IMR-90 (cell line): ENCODE measurements around the gene POMT1. TPM values are rescaled to one million over a fixed set of nuclear protein-coding genes. Genes with fewer than 3 reads are reported as not detected.

Experiments used
- ATAC-seq: fragments of 200-7000 bp; cut with Tn5 transposase; 2 replicates; pipeline ENCODE4 v1.9.1; 2020; ENCODE audit warnings: low read depth, mild to moderate bottlenecking, moderate library complexity
- BruUV-seq: library from RNA; stranded (reverse); fragments of 400-500 nt; replicated peaks from 2 replicates; lab custom pipeline; 2021; lab: Mats Ljungman, UMichigan
- CTCF ChIA-PET: fragments of 300-600 bp; formaldehyde crosslinking; extraction: SDS; loops from one replicate; lab custom pipeline; 2021; ENCODE audit warnings: antibody characterized with exemption; lab: Yijun Ruan, JAX
- POLR2A ChIA-PET: fragments of 300-600 bp; sonication (Branson Sonifier 250); formaldehyde crosslinking; loops from one replicate; lab custom pipeline; 2022; ENCODE audit warnings: antibody characterized with exemption; ENCODE audit not compliant: unreplicated experiment; lab: Charles Lee
- DNase-seq: peaks from one replicate; pipeline ENCODE4 v3.0.0; 2013
- H2AFZ ChIP-seq: replicated peaks from 2 replicates; pipeline ENCODE3; 2013; ENCODE audit warnings: low read length, mild to moderate bottlenecking; ENCODE audit not compliant: poor library complexity
- H2AK5ac ChIP-seq: 2 replicates; pipeline ENCODE4 v1.6.1; 2013; ENCODE audit warnings: low read depth, low read length, inconsistent platforms
- H2AK9ac ChIP-seq: replicated peaks from 2 replicates; pipeline ENCODE3; 2013; ENCODE audit warnings: mild to moderate bottlenecking, low read depth, low read length, moderate library complexity; ENCODE audit not compliant: poor library complexity
- H2BK120ac ChIP-seq: 2 replicates; pipeline ENCODE4 v1.6.1; 2013; ENCODE audit warnings: low read depth, low read length, inconsistent platforms
- H2BK15ac ChIP-seq: 3 replicates; pipeline ENCODE4 v1.6.1; 2013; ENCODE audit warnings: low read depth, low read length, inconsistent platforms
- H2BK20ac ChIP-seq: 2 replicates; pipeline ENCODE4 v1.6.1; 2013; ENCODE audit warnings: low read depth, mild to moderate bottlenecking, inconsistent platforms, low read length, moderate library complexity
- H2BK5ac ChIP-seq: 2 replicates; pipeline ENCODE4 v1.6.1; 2013; ENCODE audit warnings: mild to moderate bottlenecking, low read depth, low read length, inconsistent platforms; ENCODE audit not compliant: poor library complexity, severe bottlenecking
- H3K14ac ChIP-seq: replicated peaks from 2 replicates; pipeline ENCODE4 v1.6.1; 2013; ENCODE audit warnings: low read depth, low read length, inconsistent platforms
- H3K18ac ChIP-seq: 2 replicates; pipeline ENCODE4 v1.6.1; 2013; ENCODE audit warnings: low read depth, low read length, control low read depth
- H3K23ac ChIP-seq: 2 replicates; pipeline ENCODE4 v1.6.1; 2013; ENCODE audit warnings: low read depth, low read length, inconsistent platforms
- H3K27ac ChIP-seq: 2 replicates; pipeline ENCODE4 v1.5.1; 2013; ENCODE audit warnings: mild to moderate bottlenecking, control low read depth, low read length; ENCODE audit not compliant: insufficient read depth
- H3K27me3 ChIP-seq: 2 replicates; pipeline ENCODE4 v1.6.1; 2013; ENCODE audit warnings: low read length; ENCODE audit not compliant: control insufficient read depth, insufficient read depth
- H3K36me3 ChIP-seq: 2 replicates; pipeline ENCODE4 v1.6.1; 2013; ENCODE audit warnings: low read length, mixed read lengths; ENCODE audit not compliant: control insufficient read depth, insufficient read depth
- H3K4ac ChIP-seq: 2 replicates; pipeline ENCODE4 v1.6.1; 2013; ENCODE audit warnings: low read depth, low read length, inconsistent platforms
- H3K4me1 ChIP-seq: 2 replicates; pipeline ENCODE4 v1.6.1; 2013; ENCODE audit warnings: low read length, mixed read lengths; ENCODE audit not compliant: control insufficient read depth, insufficient read depth
- H3K4me2 ChIP-seq: 2 replicates; pipeline ENCODE4 v1.6.1; 2013; ENCODE audit warnings: low read depth, mild to moderate bottlenecking, control low read depth, low read length, moderate library complexity
- H3K4me3 ChIP-seq: 2 replicates; pipeline ENCODE4 v1.5.1; 2013; ENCODE audit warnings: low read depth, mild to moderate bottlenecking, control low read depth, low read length, moderate library complexity; ENCODE audit not compliant: insufficient read depth
- H3K56ac ChIP-seq: 2 replicates; pipeline ENCODE4 v1.6.1; 2013; ENCODE audit warnings: low read length, inconsistent platforms; ENCODE audit not compliant: insufficient read depth; ENCODE audit errors: extremely low read depth
- H3K79me1 ChIP-seq, 2 experiments: 2 replicates each; pipeline ENCODE4 v1.6.1; 2013; ENCODE audit warnings: low read length in 2 of 2, inconsistent platforms in 1 of 2, low read depth in 1 of 2
- H3K9ac ChIP-seq: 2 replicates; pipeline ENCODE4 v1.6.1; 2013; ENCODE audit warnings: low read depth, low read length, control low read depth
- H3K9me1 ChIP-seq: 2 replicates; pipeline ENCODE4 v1.6.1; 2013; ENCODE audit warnings: low read length, inconsistent platforms; ENCODE audit not compliant: insufficient read depth
- H3K9me3 ChIP-seq: 2 replicates; pipeline ENCODE4 v1.6.1; 2013; ENCODE audit warnings: low read length; ENCODE audit not compliant: control insufficient read depth, insufficient read depth
- H4K20me1 ChIP-seq: 2 replicates; pipeline ENCODE4 v1.6.1; 2013; ENCODE audit warnings: low read length, inconsistent platforms; ENCODE audit not compliant: insufficient read depth
- H4K5ac ChIP-seq: 2 replicates; pipeline ENCODE4 v1.6.1; 2013; ENCODE audit warnings: mild to moderate bottlenecking, low read depth, low read length, control low read depth
- H4K8ac ChIP-seq, 2 experiments: 2 replicates each; pipeline ENCODE4 v1.6.1; 2013; ENCODE audit warnings: low read depth in 2 of 2, low read length in 2 of 2, control low read depth in 1 of 2, inconsistent platforms in 1 of 2
- H4K91ac ChIP-seq: 2 replicates; pipeline ENCODE4 v1.6.1; 2013; ENCODE audit warnings: low read depth, low read length, inconsistent platforms; ENCODE audit not compliant: insufficient read depth
- BHLHE40 ChIP-seq: fragments of 150-350 bp; IDR thresholded peaks from 2 replicates; pipeline ENCODE4 v1.6.1; 2016; ENCODE audit warnings: mild to moderate bottlenecking, low read depth, low read length
- CEBPB ChIP-seq: IDR thresholded peaks from 2 replicates; pipeline ENCODE4 v1.6.1; 2012; ENCODE audit warnings: low read depth, low read length, improper control_type of control experiment
- CHD1 ChIP-seq: IDR thresholded peaks from 2 replicates; pipeline ENCODE4 v1.6.1; 2012; ENCODE audit warnings: low read depth, low read length, improper control_type of control experiment
- FOS ChIP-seq: fragments of 150-350 bp; IDR thresholded peaks from 2 replicates; pipeline ENCODE4 v1.6.1; 2016; ENCODE audit warnings: low read depth, low read length
- MAFK ChIP-seq: IDR thresholded peaks from 2 replicates; pipeline ENCODE4 v1.6.1; 2012; ENCODE audit warnings: low read depth, low read length, improper control_type of control experiment
- MAZ ChIP-seq: IDR thresholded peaks from 2 replicates; pipeline ENCODE4 v1.6.1; 2012; ENCODE audit warnings: low read depth, mild to moderate bottlenecking, low read length, improper control_type of control experiment, moderate library complexity, borderline replicate concordance
- MXI1 ChIP-seq: IDR thresholded peaks from 2 replicates; pipeline ENCODE4 v1.6.1; 2012; ENCODE audit warnings: low read depth, mild to moderate bottlenecking, low read length, moderate library complexity, borderline replicate concordance
- NFE2L2 ChIP-seq: fragments of 150-350 bp; IDR thresholded peaks from 2 replicates; pipeline ENCODE4 v1.6.1; 2016; ENCODE audit warnings: low read depth, mild to moderate bottlenecking, low read length
- POLR2A ChIP-seq: IDR thresholded peaks from 2 replicates; pipeline ENCODE4 v1.6.1; 2012; ENCODE audit warnings: mild to moderate bottlenecking, low read depth, low read length
- RAD21 ChIP-seq: IDR thresholded peaks from 2 replicates; pipeline ENCODE4 v1.6.1; 2012; ENCODE audit warnings: low read length, improper control_type of control experiment
- RCOR1 ChIP-seq: IDR thresholded peaks from 2 replicates; pipeline ENCODE4 v1.6.1; 2012; ENCODE audit warnings: mild to moderate bottlenecking, low read length, improper control_type of control experiment; ENCODE audit not compliant: insufficient replicate concordance
- RFX5 ChIP-seq: IDR thresholded peaks from 2 replicates; pipeline ENCODE4 v1.8.0; 2012; ENCODE audit warnings: low read depth, mild to moderate bottlenecking, low read length, moderate library complexity
- SMC3 ChIP-seq: fragments of 150-350 bp; IDR thresholded peaks from 2 replicates; pipeline ENCODE4 v1.6.1; 2016; ENCODE audit warnings: low read depth, mild to moderate bottlenecking, antibody characterized with exemption, low read length, moderate library complexity
- WGBS, 2 experiments: methylation state at CpG; one replicate each; pipeline versions ENCODE4 v1.1.5 to v1.1.7; 2013; ENCODE audit warnings: missing lambda C conversion rate in 2 of 2; ENCODE audit not compliant: insufficient read length in 1 of 2; ENCODE audit errors: extremely low coverage in 2 of 2; 5-methylcytosine and 5-hydroxymethylcytosine counted together
- dilution Hi-C: fragments of 300-500 bp; cut with HindIII; formaldehyde crosslinking; loops from one replicate; pipeline ENCODE4 v1.14.3; 2018; ENCODE audit warnings: low sequenced_read_pairs; ENCODE audit not compliant: unreplicated experiment
- in situ Hi-C: fragments of 300-500 bp; cut with MboI; formaldehyde crosslinking; loops from 3 replicates; pipeline ENCODE4 v1.14.3; 2019; ENCODE audit warnings: low sequenced_read_pairs, inconsistent platforms, mixed read lengths
- intact Hi-C: fragments of 100-400 bp; cut with micrococcal nuclease; formaldehyde crosslinking; loops from 2 replicates; pipeline ENCODE4 v1.10.0; 2022
- polyA plus RNA-seq, 3 experiments: library from polyadenylated mRNA; depleted of rRNA; stranded (reverse); fragments of >200 nt; gene quantifications; 2 replicates each; pipeline ENCODE4 v1.2.3, GENCODE V29; 2012; ENCODE audit warnings: low replicate concordance in 1 of 3
- total RNA-seq: library from RNA; depleted of rRNA; stranded (reverse); fragments of >200 nt; gene quantifications from 2 replicates; pipeline ENCODE4 v1.2.3, GENCODE V29; 2012
- TF ChIP-seq, protein P1 (sequence below): fragments of 150-350 bp; IDR thresholded peaks from 2 replicates; pipeline ENCODE4 v1.6.1; 2016; ENCODE audit warnings: low read depth, mild to moderate bottlenecking, low read length, moderate library complexity, borderline replicate concordance
- TF ChIP-seq, protein P2 (sequence below): fragments of 150-350 bp; IDR thresholded peaks from 2 replicates; pipeline ENCODE4 v1.6.1; 2017; ENCODE audit warnings: mild to moderate bottlenecking, antibody characterized with exemption, low read length, low read depth
- TF ChIP-seq, protein P3 (sequence below): conservative IDR thresholded peaks from 2 replicates; pipeline ENCODE4 v1.5.1; 2012; ENCODE audit warnings: mild to moderate bottlenecking, low read depth, low read length, improper control_type of control experiment

The POMT1 gene
- total and polyA plus RNA-seq, 2 of the 4 experiments (the other 2 are of a cell fraction) = 24.2 to 36.5 TPM

DNA sequence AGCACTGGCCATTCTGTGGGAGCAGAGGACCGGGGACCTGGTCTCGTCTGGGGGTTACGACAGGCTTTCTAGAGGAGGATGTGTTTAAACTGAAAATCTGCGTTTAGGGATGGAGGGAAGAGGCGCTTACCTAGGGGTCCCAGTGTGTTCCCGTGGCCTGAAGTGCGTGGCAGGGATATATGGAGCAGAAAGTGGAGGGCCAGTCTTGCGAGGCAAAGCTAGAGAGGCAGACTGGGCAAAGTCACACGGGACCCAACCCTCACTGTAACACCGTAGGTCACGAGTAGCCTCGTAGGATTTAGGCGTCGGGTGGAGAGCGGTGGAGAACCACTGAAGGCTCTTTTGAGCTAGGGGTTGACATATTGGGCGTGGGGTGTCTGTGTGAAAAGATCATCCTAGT is 32.8 kb upstream of the POMT1 start:
- Histone ChIP-seq H3K56ac (no peak overlapping the region), H3K14ac (no peak overlapping the region), H3K4me1 (no peaks in the 10 kb centered on the region), H2BK15ac (no peak overlapping the region), H4K91ac (no peak overlapping the region), H3K9me1 (no peaks in the 10 kb centered on the region), H3K27me3 (no peaks in the 10 kb centered on the region), H3K23ac (no peak overlapping the region), H3K36me3 (peaks cover 74% of the 10 kb centered on the region), H3K4ac (no peak overlapping the region), H2AFZ (no peak overlapping the region), H2BK5ac (no peak overlapping the region), H3K18ac (no peak overlapping the region), H3K79me1 (peaks cover 39 to 41% of the 10 kb centered on the region in 2 experiments), H3K4me2 (no peak overlapping the region), H2BK120ac (no peak overlapping the region), H4K8ac (no peak overlapping the region), H4K5ac (no peak overlapping the region), H3K27ac (no peak overlapping the region), H2AK5ac (no peak overlapping the region), H3K9ac (no peak overlapping the region), H2AK9ac (no peak overlapping the region), H3K4me3 (no peak overlapping the region), H3K9me3 (no peaks in the 10 kb centered on the region), H2BK20ac (no peak overlapping the region), H4K20me1 (peaks cover 52% of the 10 kb centered on the region)
- dilution Hi-C loops (no loop called here), intact Hi-C loops (loop anchor here (10.0 kb wide), 1 partner anchor 325 kb away; no protein-coding TSS in a partner anchor), in situ Hi-C loops (loop anchor here (10.0 kb wide), 1 partner anchor 335 kb away; no protein-coding TSS in a partner anchor)
- TF ChIP-seq MAZ (no peak), CHD1 (no peak), RFX5 (no peak), CEBPB (no peak), MAFK (no peak), RCOR1 (no peak), MXI1 (no peak), BHLHE40 (no peak), FOS (no peak), SMC3 (no peak), RAD21 (no peak), POLR2A (no peak), NFE2L2 (no peak)
- TF ChIP-seq, protein P1, sequence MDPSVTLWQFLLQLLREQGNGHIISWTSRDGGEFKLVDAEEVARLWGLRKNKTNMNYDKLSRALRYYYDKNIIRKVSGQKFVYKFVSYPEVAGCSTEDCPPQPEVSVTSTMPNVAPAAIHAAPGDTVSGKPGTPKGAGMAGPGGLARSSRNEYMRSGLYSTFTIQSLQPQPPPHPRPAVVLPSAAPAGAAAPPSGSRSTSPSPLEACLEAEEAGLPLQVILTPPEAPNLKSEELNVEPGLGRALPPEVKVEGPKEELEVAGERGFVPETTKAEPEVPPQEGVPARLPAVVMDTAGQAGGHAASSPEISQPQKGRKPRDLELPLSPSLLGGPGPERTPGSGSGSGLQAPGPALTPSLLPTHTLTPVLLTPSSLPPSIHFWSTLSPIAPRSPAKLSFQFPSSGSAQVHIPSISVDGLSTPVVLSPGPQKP = no peak
- TF ChIP-seq, protein P2, sequence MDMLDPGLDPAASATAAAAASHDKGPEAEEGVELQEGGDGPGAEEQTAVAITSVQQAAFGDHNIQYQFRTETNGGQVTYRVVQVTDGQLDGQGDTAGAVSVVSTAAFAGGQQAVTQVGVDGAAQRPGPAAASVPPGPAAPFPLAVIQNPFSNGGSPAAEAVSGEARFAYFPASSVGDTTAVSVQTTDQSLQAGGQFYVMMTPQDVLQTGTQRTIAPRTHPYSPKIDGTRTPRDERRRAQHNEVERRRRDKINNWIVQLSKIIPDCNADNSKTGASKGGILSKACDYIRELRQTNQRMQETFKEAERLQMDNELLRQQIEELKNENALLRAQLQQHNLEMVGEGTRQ = no peak
- TF ChIP-seq, protein P3, sequence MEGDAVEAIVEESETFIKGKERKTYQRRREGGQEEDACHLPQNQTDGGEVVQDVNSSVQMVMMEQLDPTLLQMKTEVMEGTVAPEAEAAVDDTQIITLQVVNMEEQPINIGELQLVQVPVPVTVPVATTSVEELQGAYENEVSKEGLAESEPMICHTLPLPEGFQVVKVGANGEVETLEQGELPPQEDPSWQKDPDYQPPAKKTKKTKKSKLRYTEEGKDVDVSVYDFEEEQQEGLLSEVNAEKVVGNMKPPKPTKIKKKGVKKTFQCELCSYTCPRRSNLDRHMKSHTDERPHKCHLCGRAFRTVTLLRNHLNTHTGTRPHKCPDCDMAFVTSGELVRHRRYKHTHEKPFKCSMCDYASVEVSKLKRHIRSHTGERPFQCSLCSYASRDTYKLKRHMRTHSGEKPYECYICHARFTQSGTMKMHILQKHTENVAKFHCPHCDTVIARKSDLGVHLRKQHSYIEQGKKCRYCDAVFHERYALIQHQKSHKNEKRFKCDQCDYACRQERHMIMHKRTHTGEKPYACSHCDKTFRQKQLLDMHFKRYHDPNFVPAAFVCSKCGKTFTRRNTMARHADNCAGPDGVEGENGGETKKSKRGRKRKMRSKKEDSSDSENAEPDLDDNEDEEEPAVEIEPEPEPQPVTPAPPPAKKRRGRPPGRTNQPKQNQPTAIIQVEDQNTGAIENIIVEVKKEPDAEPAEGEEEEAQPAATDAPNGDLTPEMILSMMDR = no peak
- ChIA-PET CTCF (no interaction called here), POLR2A (no interaction called here)
- no peak for DNase-seq
- no peak for ATAC-seq
- no TSS peak for BruUV-seq
- WGBS, 2 experiments = 95% methylated on average over 10 of the region's 16 CpGs; no CpG with 5 or more reads in 1 of the 2 experiments
